Stimulated activated CD8-positive, alpha-beta memory T cell treated with anti-CD3 and anti-CD28 coated beads, Interleukin-2, amount 100 ng/mL, for 48 hours (primary cell): Measurements from ENCODE around the gene WDR19.
"Not testable (repeated sequence)": the region's sequence is repeated elsewhere in the genome, so short reads cannot be mapped to it uniquely, and the experiment has no call there.

Experiments
- DNase-seq, 2 donors: peaks; one replicate each; pipeline ENCODE4 v3.0.0-alpha.2; 2020; ENCODE audit warnings: low read depth in 2 of 2

WDR19 gene

DNA sequence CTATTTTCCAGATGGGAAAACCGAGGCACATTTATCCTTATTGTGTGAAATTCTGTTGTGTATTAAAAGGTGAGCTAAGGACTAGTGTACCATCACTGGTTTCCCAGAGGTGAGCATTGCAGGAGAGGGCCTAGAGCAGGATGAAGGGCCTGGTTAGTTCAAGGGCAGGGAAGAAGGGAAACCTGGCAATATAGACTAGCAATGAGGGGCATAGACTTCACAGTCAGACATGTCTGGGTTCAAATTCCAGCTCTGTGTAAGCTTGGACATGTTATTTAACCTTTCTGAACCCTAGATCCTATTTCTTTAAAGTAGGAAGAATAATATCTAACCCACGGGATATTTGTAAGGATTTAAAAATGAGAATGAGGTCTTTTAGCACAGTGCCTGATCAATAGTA lies 50.8 kb downstream of the WDR19 start:
- no peak for DNase-seq

DNA sequence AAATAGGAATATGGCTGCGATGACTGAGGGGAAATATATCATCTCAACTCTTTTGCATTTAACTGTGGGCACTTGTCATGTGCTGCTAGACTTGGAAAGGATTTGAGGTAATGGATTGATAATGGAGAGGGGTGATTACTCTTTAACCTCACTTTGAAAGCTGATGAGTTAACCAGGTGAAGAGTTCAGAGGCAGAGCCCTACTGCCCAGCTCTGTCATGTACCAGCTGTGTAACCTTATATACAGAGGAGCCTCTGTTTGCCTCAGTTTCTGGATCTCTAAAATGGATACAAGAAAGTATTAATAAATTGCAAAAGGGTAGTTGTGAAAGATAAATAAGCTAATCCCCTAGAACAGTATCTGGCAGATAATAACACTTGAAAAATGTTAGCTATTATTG lies 51.5 kb downstream of the WDR19 start:
- DNase-seq, result no peak

DNA sequence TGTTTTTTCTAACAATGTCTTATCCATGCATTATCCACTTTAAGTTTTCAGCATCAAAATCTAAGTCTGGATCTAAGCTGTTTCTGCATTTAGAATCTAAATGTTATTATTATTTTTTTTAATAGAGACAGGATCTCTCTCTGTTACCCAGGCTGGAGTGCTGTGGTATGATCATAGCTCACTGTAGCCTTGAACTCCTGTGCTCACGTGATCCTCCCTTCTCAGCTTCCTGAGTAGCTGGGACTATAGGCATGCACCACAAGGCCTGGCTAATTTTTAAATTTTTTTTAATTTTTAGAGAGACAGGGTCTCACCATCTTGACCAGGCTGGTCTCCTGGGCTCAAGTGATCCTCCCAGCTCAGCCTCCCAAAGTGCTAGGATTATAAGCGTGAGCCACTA lies 52.7 kb downstream of the WDR19 start:
- no peak for DNase-seq

DNA sequence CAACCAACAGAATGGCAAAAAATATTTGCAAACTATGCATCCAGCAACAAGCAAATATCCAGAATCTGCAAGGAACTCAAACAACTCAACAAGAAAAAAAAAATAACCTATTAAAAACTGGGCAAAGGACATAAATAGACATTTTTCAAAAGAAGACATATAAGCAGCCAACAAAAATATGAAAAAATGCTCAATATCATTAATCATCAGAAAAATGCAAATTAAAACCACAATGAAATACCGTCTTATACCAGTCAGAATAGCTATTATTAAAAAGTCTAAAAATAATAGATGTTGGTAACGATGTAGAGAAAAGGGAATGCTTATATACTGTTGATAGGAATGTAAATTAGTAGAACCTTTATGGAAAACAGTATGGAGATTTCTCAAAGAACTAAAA lies 53.4 kb downstream of the WDR19 start:
- DNase-seq, result no peak

DNA sequence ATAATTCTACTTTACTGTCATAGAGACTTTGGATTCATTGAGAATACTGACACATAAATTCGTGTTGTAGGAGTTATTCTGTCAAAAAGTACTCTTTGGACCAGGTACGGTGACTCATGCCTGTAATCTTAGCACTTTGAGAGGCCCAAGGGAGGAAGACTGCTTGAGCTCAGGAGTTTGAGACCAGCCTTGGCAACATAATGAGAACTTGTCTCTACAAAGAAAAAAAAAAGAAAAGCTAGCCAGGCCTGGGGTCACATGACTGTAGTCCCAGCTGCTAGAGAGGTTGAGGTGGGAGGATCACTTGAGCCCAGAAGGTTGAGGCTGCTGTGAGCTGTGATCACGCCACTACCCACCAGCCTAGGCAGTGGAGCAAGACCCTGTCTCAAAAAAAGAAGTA lies 54.9 kb downstream of the WDR19 start:
- no peak for DNase-seq

DNA sequence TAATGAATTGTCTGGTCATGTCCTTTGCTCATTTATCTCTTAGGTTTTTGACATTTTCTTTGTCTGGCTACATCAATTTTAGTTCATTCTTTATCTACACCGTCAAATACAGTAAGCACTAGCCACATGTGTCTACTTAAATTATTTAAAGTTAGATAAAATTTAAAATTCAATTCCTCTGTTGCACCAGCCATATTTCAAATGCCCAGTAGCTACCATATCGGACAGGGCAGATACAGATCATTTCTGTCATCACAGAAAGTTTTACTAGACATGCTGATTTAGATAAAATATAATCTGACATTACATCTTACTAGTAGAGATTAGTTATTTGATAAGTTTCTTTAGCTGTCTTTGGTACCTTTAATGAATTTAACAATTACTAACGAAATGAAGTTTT lies 61.1 kb downstream of the WDR19 start:
- DNase-seq, result no peak

DNA sequence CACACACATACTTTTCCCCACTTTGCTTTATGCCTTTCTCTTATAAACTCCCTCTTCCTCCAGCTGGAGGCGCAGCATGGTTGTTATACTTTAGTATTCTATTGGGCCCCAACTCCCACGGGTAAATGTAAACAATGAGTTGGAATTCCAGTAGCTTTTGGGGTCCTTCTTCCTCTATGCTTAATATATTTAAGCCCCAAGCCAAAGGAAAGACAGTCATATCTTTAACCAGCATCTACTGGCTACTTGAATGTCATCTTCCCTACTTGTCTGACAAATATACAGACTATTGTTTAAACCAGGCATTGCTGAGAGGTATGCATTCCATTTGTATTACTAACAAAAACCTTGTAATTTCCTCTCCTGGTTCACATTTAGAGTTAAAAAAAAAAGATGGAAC lies 72.9 kb downstream of the WDR19 start:
- no peak for DNase-seq

DNA sequence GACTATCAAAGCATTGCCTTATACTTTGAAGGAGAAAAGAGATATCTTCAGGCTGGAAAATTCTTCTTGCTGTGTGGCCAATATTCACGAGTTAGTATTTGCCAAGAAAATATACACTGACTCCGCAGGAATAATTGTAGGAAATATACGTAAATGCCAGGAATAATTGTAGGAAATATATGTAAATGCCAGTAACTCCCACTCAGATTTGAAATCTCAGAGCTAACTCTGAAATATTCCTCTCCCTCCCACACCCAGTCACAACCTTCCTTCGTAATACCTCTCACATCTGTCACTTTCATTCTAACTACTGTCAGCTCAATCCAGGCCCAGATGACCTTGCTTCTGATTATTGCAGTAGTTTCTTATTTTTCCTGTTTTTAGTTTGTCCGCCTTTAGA lies 73.5 kb downstream of the WDR19 start:
- DNase-seq, result no peak

DNA sequence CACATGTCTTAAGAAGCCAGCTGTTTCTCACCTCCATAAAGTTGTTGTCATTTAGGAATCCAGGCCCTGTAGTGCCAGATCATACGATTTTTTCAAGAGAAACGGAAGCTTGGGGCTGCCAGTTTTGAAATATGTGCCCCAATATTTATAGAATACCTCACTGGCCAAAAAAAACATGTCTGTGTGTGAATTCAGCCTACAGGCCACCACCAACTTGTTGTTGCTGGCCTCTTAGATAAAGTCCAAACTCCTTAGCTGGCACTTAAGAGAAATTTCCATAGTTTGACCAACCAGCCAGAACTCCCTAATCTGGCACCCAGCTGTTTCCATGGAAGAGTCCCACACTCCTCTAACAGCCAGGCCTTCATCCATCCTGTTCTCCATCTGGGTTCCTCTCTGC lies 74.1 kb downstream of the WDR19 start:
- no peak for DNase-seq

DNA sequence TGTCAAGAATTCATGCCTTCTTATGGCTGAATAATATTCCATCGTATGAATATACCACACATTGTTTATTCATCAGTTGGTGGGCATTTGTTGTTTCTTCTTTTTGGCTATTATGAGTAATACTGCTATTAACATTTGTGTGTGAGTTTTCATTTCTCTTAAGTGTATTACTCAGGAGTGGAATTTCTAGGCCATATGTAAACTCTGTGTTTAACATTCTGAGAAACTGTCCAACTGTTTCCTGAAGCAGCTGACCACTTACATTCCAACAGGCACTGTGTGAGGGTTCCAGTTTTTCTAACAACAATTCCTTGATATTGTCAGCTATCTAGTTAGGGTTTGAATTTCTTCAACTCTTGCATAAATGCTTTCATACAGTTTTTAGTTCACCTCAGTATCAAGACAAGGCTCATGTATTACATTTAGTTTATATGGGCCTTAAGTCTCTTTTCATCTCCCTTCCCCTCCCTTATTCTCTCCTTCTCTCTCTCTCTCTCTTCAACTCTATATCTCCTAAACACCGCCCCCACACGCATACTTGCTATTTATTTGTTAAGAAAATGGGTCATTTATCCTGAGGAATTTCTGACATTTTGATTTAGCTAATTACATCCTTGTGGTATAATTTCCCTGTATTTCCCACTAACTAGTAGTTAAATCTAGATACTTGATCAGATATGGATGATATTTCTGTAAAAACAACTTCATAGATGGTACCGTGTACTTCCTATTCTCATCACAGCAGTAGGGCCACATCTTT lies 77.4 kb downstream of the WDR19 start:
- no peak for DNase-seq

DNA sequence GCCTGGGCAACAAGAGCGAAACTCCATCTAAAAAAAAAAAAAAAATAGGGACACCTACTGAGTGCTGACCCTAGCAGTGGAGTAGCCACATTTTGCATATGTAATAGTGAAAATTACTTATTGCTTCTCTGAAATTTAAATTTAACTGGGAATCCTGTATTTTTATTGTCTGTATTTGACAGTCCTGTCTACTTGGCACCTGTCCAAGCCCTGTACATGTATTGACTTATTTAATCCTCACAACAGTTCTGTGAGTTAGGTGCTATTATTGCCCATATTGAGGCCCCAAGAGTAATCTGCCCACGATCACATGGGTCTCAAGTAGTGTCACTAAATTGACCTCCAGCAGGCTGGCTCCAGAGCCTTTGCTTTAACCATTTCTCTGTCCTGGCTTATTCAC lies 81.6 kb downstream of the WDR19 start:
- DNase-seq, result no peak

DNA sequence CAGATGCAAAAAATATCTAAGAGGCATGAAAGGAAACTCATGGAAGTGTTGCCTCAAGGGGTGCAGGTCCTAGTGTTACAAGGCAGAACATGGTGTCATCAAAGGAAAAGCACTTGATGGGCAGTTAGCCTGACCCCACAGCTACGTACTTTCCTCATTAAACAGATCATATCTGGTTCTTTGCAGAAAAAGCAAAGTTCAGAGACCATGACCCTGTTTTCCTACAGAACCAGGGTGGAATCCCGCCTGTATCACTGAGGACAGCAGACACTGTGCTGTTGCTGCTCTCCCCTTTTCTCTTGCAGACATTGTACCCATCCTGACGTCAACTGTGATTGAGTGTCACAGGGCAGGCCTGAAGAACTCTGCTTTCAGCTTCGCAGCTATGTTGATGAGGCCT lies 92.2 kb downstream of the WDR19 start:
- DNase-seq, result no peak

DNA sequence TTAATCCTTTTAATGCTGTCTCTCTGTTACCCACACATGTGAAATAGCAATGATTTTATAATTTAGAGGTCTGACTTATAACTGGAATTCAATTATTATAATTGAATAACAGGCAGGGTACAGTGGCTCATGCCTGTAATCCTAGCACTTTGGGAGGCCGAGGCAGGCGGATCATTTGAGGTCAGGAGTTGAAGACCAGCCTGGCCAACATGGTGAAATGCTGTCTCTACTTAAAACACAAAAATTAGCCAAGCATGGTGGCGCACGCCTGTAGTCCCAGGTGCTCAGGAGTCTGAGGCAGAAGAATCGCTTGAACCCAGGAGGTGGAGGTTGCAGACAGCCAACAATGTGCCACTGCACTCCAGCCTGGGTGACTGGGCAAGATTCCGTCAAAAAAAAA lies 95.3 kb downstream of the WDR19 start:
- not testable (repeated sequence) for DNase-seq

DNA sequence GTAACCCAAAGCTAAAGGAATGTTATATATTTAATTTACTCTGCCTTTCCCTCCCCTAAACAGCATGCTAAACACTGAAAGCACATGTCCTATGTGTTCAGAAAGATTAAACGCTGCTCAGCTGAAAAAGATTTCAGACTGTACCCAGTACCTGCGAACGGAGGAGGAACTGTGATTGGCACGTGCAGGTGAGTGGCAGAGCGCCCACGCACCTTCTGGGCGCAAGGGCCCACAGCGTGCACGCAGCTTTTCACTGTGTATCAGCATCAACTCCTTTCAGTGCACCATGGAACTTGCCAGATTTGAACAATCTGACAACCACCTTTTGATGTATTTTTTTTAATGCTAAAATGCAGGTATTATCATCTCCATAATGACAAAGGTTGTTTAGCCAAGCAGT lies 96.1 kb downstream of the WDR19 start:
- DNase-seq, result no peak

DNA sequence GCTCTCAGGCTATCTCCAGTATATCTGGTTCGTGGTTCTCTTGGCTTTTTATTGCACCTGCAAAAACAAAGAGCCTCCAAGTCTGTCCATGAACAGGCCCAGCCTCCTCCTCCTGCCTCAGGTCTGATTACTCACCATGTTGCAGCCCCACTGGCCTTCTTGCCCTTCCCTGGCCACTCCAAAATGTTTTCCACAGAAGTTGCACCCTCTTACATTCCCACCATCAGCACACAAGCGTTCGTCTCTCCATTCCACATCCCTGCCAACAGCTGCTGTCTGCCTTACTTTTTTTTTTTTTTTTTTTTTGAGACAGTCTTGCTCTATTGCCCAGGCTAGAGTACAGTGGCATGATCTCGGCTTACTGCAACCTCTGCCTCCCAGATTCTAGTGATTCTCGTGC lies 97.1 kb downstream of the WDR19 start:
- no peak for DNase-seq

DNA sequence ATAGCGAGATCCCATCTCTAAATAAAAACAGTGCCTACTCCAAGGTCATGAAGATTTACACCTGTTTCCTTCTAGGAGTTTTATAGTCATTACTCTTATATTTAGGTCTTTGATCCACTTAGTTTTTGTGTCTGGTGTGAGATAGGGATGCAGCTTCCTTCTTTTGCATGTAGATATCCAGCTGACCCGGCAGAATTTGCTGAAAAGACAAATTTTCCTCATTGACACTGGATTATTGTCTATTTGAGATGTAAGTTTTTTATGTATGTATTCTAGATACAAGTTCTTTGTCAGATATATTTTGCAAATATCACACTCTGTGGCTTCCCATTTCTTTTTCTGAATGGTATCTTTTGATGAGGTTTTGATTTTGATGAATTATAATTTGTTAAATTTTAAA lies 98.4 kb downstream of the WDR19 start:
- DNase-seq, result no peak

DNA sequence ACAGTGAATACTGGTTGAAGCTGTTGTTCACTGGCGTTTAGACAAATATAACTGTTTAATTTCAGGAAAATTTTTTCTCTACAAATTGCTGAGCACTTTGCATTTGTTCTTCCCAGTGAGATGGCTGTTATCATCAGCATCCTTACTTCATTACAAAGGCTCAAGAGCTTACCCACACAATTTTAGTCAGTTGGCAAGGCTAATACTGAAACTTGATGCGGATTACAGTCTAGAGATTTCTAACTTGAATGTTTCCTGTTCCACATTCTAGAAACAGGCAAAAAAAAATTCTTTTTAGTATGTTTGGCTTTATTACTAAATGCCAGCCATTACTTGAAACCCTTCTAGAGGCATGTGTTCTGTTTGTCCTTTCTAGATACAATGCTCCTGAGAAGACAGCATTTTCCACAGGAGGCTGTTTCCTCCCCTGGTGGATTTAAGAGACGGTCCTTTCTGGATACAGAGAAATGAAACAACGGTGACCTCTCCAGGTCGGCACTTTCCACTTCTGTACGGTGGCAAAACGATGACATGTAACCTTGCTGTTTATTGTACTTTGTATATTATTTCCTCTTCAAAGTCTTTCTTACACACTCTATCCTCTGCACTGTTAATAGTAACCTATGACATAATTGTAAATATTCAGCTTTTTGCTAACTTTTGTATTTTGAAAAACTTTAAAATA lies 102.9 kb downstream of the WDR19 start:
- no peak for DNase-seq

DNA sequence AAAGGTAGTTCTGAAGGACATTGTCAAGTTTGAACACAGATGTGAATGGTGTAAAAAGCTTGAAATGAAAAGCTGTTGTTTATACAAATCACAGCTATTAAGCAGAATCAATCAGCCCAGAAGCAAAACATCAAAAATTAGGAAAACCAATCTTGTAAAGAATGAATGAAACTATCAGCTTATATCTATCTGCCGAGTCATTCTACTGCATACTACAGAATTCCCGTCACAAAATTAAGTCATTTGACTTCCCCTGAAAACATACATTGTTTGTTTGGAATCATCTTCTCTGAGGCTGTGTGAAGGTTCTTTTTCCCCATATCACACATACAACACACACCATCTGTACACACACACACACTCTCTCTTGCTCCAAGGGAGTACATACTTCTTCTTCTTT lies 103.5 kb downstream of the WDR19 start:
- DNase-seq, result no peak

DNA sequence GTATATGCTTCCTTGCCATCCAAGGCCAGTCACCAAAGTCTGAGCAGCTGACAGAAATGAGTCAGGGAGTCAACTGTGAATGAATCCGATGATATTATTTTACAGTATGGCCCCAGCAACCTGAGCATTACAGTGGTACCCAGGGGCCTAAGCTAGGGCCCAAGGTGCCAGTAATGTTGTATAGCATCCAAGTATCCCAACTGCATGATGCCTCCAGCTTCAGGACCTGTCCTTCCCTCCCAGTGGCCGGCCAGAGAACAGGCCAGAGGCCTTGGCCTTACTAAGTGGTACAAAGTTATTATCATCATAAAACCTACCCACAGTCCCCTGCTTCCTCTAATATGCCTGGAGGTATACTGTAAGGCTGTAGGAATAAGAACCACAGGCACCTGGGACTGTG lies 103.9 kb downstream of the WDR19 start:
- DNase-seq, result no peak

DNA sequence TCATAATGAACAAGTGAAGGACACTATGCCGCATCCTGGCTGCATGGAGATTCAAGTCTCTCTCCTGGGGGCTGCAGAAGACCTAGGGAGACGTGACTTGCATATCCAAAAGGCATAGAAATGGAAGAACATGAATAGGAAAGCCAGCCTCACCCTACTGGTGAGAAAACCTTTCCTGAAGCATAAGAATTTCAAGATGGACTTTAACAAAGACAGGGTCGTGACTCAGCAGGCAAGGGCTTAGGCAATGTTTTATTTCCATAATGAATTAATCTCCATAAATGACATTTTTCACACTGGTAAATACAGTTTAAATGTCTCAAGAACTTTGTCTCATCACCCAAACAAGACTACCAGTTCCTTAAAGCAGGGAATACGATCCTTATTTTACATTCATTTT lies 104.9 kb downstream of the WDR19 start:
- no peak for DNase-seq

DNA sequence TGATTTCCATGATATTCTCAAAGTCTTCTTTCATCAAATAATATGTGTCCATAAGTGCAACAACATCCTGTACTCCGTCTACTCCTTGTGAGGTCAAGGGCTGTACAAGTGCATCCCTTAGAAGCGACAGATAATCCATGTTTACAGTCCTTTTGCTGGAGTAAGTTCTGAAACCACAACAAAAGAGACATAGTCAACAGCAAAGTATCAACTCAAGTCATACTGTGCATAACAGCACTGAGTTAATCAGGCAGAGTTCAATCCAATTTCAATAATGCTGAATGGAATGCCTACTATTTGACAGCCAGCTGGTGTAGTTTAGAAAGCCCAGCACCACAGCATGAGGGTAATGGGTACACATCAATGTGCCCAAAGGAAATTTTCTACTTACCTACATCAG lies 109.4 kb downstream of the WDR19 start:
- DNase-seq, result no peak

DNA sequence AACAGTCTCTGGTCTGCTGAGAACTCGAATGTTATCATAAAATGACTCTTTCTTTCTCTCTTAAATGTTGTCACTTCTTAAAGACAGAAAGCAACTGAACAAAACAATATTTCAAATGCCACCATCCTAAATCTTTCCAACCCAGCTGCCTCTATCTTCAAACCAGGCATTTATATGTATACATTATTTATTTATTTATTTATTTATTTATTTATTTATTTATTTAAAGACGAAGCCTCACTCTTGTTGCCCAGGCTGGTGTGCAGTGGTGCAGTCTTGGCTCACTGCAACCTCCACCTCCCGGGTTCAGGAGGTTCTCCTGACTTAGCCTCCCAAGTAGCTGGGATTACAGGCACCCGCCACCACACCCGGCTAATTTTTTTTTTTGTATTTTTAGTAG lies 110.1 kb downstream of the WDR19 start:
- DNase-seq, result not testable (repeated sequence)

DNA sequence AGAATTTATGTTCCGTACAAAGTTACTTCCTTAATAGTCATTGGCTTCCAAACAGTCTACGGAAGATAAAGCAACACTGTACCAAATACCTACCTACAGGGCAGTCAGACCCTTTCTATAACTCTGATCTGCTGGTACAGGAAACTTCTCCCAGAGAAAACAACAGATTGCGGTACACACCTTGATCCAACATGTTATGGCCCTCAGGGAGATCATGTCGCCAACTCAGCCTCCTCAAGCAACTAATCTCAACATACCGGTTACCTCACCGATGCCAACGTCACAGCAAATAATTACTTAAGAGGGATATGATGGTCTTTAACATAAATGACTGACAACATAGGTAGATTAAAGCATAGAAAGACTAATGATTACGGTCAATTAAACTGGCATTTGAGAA lies 113.5 kb downstream of the WDR19 start:
- DNase-seq, result no peak

DNA sequence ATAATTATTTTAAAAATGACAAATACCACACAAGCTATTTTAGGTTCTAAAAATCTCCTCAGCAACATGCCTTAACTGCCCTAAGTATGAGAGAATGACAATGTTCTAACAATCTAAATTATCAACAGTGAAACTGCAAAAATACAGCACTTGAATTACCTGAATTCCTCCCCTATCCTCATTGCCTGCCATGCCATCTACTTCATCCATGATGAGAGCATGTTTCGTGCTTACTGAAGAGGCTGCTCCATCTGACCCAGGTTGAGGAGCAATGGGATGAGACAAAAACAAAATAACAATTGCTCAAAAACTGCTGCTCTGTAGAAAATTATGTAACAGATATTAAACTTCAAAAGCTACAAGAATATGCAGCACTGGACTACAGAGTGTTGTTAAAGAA lies 120.6 kb downstream of the WDR19 start:
- DNase-seq, result no peak
